GM18502 (cell line): ENCODE data around the gene TEC.
"Not testable (repeated sequence)": the region's sequence is repeated elsewhere in the genome, so short reads cannot be mapped to it uniquely, and the experiment has no call there.

ENCODE experiments used
- ATAC-seq: cut with Tn5 transposase; IDR thresholded peaks from one replicate; pipeline ENCODE4 v1.9.1; 2021; ENCODE audit warnings: mild to moderate bottlenecking; ENCODE audit not compliant: unreplicated experiment, poor library complexity

The TEC gene

GRCh38 chr4:48203819-48204218 lies 65.8 kb downstream of the TEC start:
- ATAC-seq, result peak; percentile 44

GRCh38 chr4:48197643-48198237 lies 71.9 kb downstream of the TEC start:
- peak; percentile 49 for ATAC-seq

- peak; percentile 72 for ATAC-seq
These were observed 72.7 kb downstream of the TEC start for GRCh38 chr4:48196758-48197504.

GRCh38 chr4:48195853-48196252 lies 73.8 kb downstream of the TEC start:
- no peak for ATAC-seq

GRCh38 chr4:48195374-48195773 lies 74.3 kb downstream of the TEC start:
- ATAC-seq, result no peak

DNA sequence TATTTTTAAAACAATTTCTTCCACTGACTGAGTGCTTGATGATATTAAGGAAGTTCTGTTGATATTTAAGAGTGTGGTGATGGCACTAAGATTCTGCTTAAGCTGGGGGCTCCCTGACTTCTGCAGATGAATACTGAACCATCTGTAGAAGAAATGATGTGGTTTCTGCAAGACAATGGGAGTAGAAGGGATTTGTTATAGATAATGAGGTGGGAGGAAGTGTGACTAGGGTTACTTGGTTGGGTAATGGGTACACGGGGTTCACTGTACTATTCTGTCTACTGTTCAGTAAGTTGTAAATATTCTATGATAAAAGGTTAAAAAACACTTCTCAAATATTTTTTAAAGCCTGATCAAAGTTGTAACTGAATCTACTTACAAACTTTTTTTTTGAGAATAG lies 74.7 kb downstream of the TEC start:
- no peak for ATAC-seq

- ATAC-seq, result no peak
These were observed 75.6 kb downstream of the TEC start for GRCh38 chr4:48193921-48194468.

DNA sequence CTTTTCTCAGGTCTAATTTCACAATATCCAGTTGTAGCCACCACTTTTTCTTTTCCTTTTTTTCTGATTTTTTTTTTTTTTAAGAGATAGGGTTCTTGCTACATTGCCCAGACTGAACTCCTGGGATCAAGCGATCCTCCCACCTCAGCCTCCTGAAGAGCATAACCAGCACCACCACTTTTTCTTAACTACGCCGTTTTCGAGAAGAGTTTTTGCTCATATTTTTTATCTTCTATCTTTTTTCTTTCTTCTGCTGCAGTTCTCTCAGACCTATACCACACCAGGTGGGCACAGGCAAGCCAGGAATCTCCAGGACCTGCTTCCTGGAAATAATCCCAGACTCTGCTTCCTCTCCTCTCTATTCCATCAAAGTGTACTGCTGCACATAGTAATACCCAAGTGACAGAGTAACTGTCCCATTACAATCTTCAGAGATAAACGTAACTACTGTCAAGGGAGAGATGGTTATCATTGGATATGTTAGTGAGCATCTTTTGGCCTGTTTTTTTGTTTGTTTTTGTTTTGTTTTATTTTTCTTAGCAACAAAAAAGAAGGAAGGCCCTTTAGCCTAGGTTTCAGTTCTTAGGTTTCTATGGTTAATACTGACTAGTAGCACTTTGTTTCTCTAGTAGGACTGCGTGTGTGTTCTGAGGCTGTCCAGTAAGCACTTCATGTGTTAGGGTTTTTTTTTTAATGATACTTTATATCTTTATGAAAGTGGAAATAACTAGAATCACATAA lies 76.4 kb downstream of the TEC start:
- peak; percentile 19 for ATAC-seq

DNA sequence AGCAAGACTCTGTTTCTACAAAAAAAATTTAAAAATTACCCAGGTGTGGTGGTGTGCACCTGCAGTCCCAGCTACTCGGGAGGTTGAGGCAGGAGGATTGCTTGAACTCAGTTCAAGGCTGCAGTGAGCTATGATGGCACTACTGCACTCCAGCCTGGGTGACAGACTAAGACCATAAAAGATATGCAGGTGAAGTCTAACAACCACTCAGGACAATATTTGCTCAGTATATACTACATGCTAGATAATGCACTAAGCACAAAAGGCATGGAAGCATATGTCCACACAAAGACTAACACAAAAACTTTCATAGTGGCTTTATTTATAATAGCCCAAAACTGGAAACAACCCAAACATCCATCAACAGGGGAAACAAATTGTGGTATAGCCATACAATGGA lies 77.9 kb downstream of the TEC start:
- no peak for ATAC-seq

- ATAC-seq, result peak; percentile 59
These were observed 78.8 kb downstream of the TEC start for GRCh38 chr4:48190839-48191238.

- ATAC-seq, result no peak
These were observed 79.9 kb downstream of the TEC start for GRCh38 chr4:48189731-48190130.

- ATAC-seq, result no peak
These were observed 81.2 kb downstream of the TEC start for GRCh38 chr4:48188390-48188789.

DNA sequence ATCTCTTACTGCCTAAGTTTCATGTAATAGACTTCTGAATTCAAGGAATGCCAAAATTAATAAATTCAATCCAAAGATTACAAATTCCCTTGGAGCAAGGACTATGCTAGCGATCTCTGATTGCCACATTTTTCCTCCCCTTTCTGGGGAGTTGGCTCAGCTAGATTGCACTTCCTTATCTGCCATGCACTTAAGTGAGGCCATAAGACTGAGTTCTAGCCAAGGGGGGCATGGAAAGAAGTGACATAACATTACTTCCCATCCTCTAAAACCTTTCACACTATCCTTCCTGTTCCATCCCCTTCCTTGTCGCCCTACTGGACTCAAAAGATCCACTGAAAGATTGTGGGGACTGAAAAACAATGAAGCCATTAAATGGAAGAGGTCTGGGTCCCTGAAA lies 81.8 kb downstream of the TEC start:
- no peak for ATAC-seq

GRCh38 chr4:48187066-48187465 lies 82.6 kb downstream of the TEC start:
- not testable (repeated sequence) for ATAC-seq

GRCh38 chr4:48186394-48186793 lies 83.2 kb downstream of the TEC start:
- ATAC-seq, result not testable (repeated sequence)

- no peak for ATAC-seq
These were observed 84.8 kb downstream of the TEC start for GRCh38 chr4:48184882-48185281.

DNA sequence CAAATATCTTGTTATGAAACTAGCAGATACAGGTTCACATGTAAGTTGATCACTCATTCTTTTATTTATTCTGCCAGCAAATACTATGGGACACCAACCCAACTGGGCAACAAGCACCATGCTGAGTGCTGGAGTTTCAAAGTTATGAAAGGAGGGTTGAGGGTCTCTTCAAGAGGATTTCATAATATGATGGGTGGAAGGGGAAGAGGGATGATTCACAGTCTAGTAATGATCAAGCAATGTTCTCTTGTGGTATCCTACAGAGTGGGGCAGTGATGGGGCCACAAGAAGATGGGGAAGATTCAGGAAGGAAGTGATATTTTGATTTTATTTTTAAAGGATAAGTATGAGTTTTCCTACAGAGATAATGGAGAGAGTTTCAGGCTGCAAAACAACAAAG lies 89.4 kb downstream of the TEC start:
- no peak for ATAC-seq

DNA sequence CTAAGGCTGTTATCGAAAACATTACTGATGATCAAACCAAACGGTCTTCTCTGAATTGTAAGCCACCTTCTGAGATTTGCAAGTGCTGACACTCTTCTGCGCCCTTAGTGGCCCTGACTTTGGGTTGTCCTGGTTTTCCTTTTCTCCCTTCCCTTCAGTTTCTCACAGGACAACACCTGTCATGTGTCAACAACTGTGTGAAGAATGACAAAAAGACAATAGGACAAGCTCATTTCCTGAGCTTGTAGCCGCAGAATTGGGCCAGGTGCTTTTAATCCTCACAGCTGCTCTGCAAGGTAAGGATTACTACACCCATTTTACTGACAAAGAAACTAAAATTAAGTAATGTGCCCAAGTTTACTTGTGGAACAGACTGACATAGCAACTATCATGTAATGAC lies 90.7 kb downstream of the TEC start:
- ATAC-seq, result no peak

- no peak for ATAC-seq
These were observed 93.8 kb downstream of the TEC start for GRCh38 chr4:48175806-48176205.

DNA sequence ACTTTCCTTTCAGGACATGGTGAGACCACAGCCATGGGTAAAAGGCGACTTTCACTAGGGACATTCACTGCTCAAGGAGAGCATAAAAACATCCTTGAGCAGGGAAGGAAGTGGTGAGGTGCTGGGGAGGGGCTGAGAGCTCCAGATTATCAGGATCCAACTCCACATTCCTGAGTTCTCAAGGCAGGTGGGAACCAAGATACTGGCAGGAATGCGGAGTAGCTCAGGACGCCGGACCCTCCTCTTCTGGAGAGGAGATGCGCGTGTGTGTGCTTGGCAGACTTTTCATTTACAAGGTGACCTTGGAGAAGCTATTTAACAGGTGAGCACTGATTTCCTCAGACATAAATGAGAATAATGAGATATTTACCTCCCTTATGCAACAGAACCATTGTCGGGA lies 94.3 kb downstream of the TEC start:
- no peak for ATAC-seq
